C4-2B (cell line): ENCODE results near the gene RPL37A.

Experiments
- H3K27ac ChIP-seq: fragments of 450-650 bp; 2 replicates; pipeline ENCODE4 v1.5.1; 2017
- ZFX ChIP-seq: fragments of 450-650 bp; IDR thresholded peaks from 2 replicates; pipeline ENCODE4 v1.6.1; 2017
- TF ChIP-seq, protein P1 (sequence below): fragments of 450-650 bp; conservative IDR thresholded peaks from 2 replicates; pipeline ENCODE4 v1.5.1; 2017; ENCODE audit warnings: mild to moderate bottlenecking

RPL37A gene

GRCh38 chr2:216551234-216552068 lies 52.8 kb downstream of the RPL37A start:
- TF ChIP-seq ZFX: no peak
- TF ChIP-seq, protein P1, sequence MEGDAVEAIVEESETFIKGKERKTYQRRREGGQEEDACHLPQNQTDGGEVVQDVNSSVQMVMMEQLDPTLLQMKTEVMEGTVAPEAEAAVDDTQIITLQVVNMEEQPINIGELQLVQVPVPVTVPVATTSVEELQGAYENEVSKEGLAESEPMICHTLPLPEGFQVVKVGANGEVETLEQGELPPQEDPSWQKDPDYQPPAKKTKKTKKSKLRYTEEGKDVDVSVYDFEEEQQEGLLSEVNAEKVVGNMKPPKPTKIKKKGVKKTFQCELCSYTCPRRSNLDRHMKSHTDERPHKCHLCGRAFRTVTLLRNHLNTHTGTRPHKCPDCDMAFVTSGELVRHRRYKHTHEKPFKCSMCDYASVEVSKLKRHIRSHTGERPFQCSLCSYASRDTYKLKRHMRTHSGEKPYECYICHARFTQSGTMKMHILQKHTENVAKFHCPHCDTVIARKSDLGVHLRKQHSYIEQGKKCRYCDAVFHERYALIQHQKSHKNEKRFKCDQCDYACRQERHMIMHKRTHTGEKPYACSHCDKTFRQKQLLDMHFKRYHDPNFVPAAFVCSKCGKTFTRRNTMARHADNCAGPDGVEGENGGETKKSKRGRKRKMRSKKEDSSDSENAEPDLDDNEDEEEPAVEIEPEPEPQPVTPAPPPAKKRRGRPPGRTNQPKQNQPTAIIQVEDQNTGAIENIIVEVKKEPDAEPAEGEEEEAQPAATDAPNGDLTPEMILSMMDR: no peak
- peak overlapping the region; percentile 96 for H3K27ac ChIP-seq

DNA sequence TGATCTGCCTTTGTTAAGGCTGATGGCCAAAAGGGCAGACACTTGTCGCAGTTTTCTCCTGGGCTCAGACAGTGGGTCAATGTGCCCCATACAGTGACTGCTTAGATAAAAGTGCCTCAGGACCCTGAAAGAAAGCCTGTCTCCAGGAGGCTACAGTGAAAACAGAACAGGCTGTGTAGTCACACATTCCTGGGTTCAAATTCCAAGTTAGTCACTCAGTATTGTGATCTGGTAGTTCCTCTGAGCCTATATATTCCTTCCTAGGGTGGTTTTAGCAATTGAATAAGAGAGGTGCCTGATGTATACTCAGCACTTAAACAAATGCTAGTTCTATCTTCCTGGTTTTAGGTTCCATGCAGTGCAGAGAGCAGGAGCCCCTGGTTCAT lies 54.4 kb downstream of the RPL37A start:
- H3K27ac ChIP-seq: peak overlapping the region; percentile 96

More for the DNA sequence above, 54.4 kb downstream of the RPL37A start:
- TF ChIP-seq, protein P1: no peak
- TF ChIP-seq ZFX: no peak
